ENCODE data around the gene OGFOD1. TPM values are rescaled to one million over a fixed set of nuclear protein-coding genes. Genes with fewer than 3 reads are reported as not detected.

The OGFOD1 gene
- total RNA-seq, 1 donor from 2014 or later: 45.9 TPM

DNA sequence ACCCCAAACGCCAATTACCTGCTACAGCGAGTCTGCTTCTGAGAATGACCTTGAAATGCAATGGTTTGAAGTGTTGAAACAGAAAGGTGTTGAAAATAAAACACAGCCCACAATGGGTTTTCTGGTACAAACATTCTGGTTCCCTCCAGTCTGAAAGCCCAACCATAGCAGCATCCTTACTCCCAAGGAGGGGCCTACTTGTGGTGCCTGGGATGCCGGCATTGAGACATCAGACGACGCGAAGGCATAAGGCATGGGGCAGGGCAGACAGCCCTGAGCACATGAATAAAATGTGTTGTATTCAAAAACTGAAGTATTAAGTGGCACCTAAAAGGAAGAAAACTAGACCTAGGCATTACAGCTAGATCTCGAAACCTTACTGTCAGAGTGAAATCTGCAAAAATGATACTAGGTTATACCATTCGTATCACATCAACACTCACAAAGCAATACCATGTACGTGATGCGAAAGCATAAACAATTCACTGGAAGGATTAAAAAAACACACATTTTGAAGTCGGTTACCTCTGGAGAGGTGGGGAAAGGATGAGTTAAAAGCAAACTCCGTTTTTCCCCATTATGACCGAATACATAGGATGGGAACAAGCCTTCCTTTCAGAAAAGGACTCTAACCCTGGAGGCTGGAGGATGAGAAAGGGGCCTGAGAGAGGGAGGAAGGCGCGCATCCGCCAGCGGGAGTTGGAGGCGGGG is 924 bp upstream of the OGFOD1 start:
- H3K4me1 Mint-ChIP-seq (ENCODE audit: unreplicated experiment): peaks cover 22% of the 10 kb centered on the region
- TF ChIP-seq, protein P1, sequence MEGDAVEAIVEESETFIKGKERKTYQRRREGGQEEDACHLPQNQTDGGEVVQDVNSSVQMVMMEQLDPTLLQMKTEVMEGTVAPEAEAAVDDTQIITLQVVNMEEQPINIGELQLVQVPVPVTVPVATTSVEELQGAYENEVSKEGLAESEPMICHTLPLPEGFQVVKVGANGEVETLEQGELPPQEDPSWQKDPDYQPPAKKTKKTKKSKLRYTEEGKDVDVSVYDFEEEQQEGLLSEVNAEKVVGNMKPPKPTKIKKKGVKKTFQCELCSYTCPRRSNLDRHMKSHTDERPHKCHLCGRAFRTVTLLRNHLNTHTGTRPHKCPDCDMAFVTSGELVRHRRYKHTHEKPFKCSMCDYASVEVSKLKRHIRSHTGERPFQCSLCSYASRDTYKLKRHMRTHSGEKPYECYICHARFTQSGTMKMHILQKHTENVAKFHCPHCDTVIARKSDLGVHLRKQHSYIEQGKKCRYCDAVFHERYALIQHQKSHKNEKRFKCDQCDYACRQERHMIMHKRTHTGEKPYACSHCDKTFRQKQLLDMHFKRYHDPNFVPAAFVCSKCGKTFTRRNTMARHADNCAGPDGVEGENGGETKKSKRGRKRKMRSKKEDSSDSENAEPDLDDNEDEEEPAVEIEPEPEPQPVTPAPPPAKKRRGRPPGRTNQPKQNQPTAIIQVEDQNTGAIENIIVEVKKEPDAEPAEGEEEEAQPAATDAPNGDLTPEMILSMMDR (conservative IDR thresholded peaks at IDR 0.05): no peak
- no peak for DNase-seq (ENCODE audit: extremely low spot score, unreplicated experiment)
- H3K27me3 Mint-ChIP-seq: no peaks in the 10 kb centered on the region
- peak overlapping the region; percentile 96 for H3K27ac Mint-ChIP-seq
- H3K9me3 Mint-ChIP-seq: no peaks in the 10 kb centered on the region
- peaks cover 10% of the 10 kb centered on the region for H3K36me3 Mint-ChIP-seq
- peak overlapping the region; percentile 96 for H3K4me3 Mint-ChIP-seq

DNA sequence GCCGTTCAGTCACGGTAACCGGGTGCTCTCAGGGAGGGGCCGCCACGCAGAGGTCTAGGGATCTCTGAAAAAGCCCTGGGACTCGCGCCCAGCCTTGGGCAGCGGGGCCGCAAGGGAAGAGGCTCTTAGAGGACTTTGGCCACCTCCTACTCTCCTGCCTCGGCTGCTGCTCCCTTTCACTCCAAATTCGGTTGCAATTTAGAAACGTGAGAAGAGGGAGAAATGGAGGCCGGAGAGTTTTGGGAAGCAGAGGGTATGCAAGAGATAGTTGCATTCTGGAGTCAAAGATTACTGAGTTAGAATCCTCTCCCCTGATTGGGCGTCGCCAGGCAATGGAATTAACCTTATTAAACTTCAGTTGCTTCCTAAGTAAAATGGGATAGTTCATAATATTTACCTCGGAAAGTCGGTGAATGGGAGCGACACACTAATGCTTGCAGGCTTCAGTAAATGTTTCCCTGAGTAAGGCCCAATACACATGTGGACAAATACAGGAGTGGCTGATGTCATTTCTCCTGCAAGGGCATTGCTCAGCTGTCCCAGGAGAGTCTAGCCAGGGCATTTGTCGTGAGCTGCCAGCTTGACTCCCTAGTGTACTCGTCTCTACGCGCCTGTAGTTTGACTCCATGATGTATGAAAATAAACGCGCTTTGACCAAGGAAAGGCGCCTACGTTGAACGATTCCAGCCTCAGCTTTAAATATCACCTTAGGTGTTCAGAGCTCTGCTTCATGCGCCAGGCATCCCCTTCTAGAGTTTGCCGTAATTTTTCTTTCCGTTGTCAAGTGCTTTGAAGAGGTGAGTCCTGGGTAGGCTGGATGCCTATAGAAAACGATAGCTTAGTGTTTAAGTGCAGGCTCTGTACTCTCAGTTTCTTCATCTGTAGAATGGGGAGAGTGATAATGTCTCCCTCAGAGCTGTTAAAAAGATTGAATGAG is 667 bp downstream of the OGFOD1 start:
- peaks cover 22% of the 10 kb centered on the region for H3K36me3 Mint-ChIP-seq
- peak overlapping the region; percentile 96 for H3K4me3 Mint-ChIP-seq
- TF ChIP-seq, protein P1 (conservative IDR thresholded peaks at IDR 0.05): no peak
- no peak for DNase-seq (ENCODE audit: extremely low spot score, unreplicated experiment)
- no peaks in the 10 kb centered on the region for H3K27me3 Mint-ChIP-seq
- H3K4me1 Mint-ChIP-seq (ENCODE audit: unreplicated experiment): peaks cover 22% of the 10 kb centered on the region
- H3K27ac Mint-ChIP-seq: peak overlapping the region; percentile 96
- no peaks in the 10 kb centered on the region for H3K9me3 Mint-ChIP-seq

DNA sequence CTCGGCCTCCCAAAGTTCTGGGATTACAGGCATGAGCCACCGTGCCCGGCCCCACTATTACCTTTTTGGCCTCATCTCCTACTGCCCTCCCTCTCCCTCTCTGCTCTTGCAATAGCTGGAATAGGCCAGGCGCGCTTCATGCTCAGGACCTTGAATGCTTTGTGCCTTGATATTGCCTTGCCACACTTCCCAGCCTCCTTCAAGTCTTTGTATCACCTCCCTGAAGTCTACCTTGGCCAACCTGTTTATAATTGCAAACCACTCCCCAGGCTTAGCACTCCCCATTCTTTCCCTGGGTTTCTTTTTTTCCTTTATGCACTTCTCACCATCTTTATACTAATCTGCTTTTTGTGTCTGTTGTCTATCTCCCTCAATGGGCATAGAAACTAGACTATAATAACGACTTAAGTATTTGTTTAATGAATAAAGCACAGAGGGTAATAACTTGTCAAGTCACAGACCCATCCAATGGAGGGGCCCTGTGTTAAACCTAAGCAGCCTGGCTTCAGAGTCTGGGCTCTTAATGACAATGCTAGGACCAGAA is 6.6 kb downstream of the OGFOD1 start:
- DNase-seq (ENCODE audit: extremely low spot score, unreplicated experiment): no peak
- Mint-ChIP-seq H3K27me3 (no peaks in the 10 kb centered on the region), H3K4me1 (ENCODE audit: unreplicated experiment) (no peaks in the 10 kb centered on the region), H3K36me3 (peaks cover 52% of the 10 kb centered on the region), H3K9me3 (no peaks in the 10 kb centered on the region), H3K27ac (peak overlapping the region; percentile 92), H3K4me3 (peak overlapping the region; percentile 66)
- TF ChIP-seq, protein P1 (conservative IDR thresholded peaks at IDR 0.05): no peak

DNA sequence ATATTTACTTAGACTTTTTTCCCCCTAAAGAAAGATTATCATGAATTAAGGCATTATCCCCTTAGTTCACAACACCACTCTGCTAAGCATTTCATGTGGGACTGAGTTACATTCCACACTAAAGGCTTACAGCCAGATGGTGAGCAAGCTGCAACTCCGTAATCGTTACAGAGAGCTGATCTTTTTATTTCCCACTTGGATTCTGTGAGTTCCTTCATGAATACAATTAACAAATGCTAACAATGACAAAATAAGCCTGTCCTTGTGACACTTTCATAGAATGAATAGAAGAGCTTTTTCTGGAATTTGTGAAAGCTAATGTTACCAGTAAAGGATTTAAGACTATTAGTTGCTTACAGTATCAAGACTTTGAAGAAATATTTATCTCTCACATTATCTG is 8.7 kb downstream of the OGFOD1 start:
- Mint-ChIP-seq H3K36me3 (peaks cover 54% of the 10 kb centered on the region), H3K4me3 (no peak overlapping the region), H3K27ac (no peak overlapping the region), H3K27me3 (no peaks in the 10 kb centered on the region), H3K4me1 (ENCODE audit: unreplicated experiment) (no peaks in the 10 kb centered on the region), H3K9me3 (no peaks in the 10 kb centered on the region)
- DNase-seq (ENCODE audit: extremely low spot score, unreplicated experiment): no peak
- TF ChIP-seq, protein P1 (conservative IDR thresholded peaks at IDR 0.05): no peak

DNA sequence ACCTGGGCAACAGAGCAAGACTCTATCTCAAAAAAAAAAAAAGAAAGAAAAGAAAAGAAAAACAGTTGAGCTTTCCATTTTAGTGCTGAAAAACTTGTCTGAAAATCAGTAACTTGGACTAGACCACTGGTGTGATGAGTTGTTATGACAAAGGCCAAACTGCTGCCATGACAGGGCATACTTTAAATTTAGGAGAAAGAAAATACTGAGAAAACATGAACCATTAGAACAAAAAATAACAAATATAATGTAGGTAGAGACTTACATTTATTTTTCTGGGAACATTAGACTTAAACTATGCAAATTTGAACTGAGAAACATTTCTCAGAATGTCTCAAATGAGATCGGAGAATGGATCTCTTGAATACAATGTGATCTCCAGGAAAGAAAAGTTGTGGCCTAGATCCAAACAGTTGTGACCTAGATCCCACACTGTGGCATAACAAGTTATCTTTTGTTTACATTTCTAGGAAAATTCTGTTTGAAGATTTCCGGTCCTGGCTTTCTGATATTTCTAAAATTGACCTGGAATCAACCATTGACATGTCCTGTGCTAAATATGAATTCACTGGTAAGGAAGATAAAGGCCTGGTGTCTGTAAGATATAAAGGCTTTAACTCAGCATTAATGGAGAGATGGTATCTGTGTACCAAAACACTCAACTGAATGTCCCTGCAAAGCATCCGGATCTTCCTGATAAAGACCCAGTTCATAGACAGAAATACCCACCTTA is 10.9 kb downstream of the OGFOD1 start:
- Mint-ChIP-seq H3K27me3 (no peaks in the 10 kb centered on the region), H3K9me3 (no peaks in the 10 kb centered on the region), H3K4me3 (no peak overlapping the region), H3K36me3 (peaks cover 39% of the 10 kb centered on the region), H3K27ac (no peak overlapping the region), H3K4me1 (ENCODE audit: unreplicated experiment) (no peaks in the 10 kb centered on the region)
- DNase-seq (ENCODE audit: extremely low spot score, unreplicated experiment): no peak
- TF ChIP-seq, protein P1 (conservative IDR thresholded peaks at IDR 0.05): no peak
